GM21528 (cell line): ENCODE data around the gene MCRIP1.

Experiments used
- ATAC-seq: cut with Tn5 transposase; IDR thresholded peaks from one replicate; pipeline ENCODE4 v1.9.1; 2021; ENCODE audit warnings: mild to moderate bottlenecking, moderate library complexity; ENCODE audit not compliant: unreplicated experiment, low FRiP score

The MCRIP1 gene

DNA sequence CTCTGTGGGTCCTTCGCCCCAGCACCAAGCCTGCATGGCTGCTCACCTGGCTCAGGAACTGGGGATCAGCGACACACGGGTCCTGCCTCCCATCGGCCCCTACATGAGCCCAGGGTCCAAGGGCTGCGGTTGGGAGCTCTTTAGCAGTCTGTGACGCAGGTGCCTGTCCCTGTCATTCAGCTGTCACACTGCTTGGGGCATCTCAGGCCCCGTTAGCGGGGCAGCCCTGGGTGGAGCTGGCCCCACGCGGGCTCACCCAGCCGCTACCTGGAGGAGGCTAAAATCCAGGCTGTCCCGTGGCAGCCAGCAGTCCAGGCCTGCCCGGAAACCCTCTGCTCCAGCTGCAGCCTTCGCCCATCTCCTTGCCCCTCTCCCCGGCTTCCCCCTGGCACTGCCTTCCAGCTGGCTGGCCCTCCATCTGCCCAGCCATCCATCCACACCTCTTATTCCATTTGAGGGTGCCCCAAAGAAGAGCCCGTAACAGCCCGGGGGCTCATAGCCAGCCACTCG lies 25.8 kb downstream of the MCRIP1 start:
- ATAC-seq: no peak

DNA sequence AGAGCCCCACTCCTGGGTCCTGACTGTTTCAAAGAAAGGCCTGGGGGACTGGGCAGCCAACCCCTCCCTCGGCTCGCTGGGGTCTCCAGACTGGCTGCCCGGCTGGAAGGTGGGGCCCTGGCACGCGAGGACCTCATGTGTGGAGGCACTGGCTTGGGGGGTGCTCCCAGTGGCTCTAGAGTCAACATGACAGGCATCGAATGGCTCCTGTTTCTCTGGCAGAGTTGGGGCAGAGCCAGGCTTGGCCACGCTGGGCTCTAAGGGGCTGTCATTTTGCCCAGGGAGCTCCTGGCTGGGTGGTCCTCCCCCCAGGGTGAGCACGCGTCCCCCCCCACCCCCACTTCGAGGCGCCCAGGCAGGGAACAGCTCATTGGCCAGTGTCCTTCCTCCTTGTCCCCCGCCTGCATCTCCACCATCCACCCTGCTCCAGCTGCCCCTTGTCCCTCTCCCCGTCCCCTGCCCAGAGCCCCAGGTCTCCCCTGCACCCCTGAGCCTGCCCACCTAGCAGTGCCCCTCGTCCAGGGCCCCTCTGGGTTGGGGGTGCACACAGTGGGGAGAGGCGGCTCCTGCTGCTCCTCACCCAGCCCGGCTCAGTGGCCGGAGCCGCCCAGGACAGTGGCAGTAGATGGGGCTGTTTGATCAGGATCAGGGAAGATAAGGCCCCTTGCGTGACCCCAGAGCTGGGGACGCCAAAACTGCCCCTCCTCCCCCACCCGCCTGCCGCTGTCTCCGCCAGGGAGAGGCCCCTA lies 26.5 kb downstream of the MCRIP1 start:
- ATAC-seq: no peak

DNA sequence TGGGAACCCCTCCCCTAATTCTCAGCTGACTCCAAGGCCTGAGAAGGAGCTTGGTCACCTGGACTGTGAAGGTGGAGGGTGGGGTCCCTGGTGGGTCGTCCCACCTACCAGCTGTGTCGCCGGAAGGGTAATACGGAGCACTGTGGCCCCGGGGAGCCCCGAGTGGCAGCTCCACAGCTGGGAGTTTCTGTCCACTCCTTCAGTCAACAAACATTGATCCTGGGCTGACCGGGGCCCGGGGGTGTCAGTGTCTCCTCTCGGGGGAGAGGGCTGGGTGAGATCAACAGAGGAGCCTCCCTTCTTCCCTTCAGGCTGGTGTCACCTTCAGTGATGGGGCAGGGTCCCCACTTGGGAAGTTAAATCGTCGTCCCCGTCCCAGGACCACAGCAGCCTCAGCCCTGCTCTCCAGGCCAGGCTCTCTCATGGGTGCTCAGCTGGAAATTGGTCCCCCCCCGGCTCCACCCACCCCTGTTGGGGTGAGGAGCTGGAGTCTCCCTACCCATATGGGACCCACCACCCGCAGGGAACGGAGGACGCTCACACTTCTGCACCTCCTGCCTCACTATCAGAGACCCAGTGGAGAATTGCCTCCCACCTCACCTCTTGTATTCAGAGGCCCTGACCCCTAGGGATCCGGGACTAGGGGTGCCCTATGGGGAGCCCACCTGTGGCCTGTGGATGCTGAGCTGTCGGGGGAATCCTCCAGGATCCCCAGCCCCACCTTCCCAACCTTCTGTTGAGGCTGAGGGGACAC lies 27.2 kb downstream of the MCRIP1 start:
- no peak for ATAC-seq

DNA sequence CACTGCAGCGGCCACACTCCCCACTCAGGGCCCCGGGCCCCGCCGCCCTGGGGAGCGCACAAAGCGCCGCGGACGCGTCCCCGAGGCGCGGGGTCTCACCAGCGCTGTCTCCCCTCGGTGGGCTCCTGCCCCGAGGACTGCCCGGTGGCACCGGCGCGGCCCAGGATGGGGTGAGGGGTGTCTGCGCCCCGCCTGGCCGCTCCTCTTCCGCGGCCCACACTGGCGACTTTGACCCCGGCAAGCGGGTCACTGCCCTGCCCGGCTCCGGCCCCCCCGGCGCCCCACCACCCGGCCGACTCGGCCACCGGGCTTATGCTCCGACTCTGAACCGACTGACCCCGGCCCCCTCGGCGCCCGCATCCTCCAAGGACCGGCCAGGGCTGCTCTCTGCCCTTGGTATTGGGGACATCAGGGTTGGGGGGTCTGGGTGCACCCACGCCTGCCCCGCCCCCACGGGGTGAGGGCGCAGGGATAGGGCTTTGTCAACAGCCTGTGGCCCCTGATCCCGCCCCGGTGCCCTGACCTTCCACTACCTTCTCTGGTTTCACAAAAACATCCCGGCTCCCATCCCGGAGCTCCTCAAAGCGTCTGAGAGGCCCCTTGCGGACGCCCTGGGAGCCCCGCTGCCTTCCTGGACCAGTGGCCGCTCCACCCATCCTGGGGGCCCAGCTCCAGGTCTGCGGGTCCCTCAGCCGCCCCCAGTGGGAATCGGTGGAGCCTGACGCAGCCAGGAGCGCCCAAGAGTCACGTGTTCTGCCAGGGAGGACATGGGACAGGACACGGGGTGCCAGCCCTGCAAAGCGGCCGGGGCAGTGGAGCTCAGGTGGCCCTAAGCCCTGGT lies 28.3 kb downstream of the MCRIP1 start:
- ATAC-seq: no peak

DNA sequence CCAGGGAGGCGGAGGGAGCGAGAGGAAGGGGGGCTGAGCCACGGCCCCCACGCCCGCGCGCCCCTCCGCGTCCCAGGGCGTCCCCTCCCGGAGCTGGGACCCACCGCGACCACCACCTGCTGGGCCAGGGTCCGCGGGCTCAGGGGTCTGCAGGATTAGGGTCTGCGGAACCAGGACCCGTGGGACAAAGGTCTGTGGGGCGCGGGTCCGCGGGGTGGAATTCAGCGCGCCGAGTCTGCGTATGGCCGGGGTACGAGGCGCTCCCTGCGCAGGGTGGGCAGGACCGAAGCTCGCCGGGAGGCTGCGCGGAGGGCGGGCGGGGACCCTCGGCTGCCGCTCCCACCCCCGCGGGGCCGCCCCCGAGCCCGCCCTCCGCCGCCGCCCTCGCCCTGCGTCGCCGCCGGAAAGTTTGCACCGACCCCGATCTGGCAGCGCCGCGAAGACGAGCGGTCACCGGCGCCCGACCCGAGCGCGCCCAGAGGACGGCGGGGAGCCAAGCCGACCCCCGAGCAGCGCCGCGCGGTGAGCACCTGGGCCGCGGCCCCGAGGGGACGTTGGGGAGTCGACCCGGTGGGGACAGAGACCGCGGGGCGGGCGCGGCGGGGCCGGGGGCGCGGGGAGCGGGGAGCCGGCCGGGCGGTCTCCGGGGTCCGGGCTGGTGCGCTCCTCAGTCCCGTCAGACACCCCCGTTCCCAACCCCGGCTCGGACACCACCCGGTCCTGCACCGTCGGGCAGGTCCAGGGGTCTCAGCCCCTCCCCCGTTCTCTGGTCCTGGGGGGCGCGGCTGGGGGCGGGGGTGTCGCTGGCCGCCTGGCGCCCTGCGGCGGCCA lies 29.1 kb downstream of the MCRIP1 start, which contains the start of gene GCGR:
Gene GCGR, plus strand, starts transcription at position 423 of the 831 bp plus-strand sequence. CDS start 4,869 bp downstream, outside the sequence.
- ATAC-seq: no peak

DNA sequence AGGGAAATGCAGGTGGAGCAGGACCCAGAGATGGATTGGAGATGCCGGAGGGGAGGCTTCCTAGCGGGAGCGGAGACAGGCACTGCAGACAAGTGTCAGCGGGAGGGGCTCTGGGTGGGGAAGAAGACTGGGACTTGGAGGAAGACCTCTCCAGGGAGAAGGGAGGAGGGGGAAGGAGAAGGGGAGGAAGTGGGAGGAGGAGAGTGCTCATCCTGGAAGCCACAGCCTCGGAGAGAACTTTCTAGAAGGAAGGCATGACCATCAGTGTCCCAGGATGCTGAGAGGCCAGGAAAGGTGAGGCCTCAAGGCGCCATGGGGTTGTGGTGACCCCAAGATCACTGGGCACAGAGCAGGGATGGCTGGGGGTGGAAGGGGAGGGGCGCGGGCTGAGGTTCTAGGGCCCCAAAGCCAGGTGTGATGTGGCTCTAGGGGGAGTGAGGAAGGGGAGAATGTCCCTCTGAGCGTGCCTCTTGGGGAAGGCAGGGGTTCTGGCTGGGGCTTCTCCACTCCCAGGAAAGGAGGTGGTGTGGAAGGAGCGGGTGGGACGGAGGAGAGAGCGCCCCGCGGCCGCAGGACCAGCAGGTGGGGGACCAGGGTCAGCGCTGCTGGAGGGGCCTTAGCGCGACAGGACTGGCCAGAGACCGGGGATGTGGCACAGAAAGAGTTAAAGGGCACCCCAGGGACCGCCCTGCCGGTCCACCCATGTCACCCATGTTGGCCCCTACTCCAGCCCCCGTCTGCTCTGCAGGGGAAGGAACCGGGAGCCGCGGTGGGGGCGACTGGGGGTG lies 30.0 kb downstream of the MCRIP1 start:
- no peak for ATAC-seq

DNA sequence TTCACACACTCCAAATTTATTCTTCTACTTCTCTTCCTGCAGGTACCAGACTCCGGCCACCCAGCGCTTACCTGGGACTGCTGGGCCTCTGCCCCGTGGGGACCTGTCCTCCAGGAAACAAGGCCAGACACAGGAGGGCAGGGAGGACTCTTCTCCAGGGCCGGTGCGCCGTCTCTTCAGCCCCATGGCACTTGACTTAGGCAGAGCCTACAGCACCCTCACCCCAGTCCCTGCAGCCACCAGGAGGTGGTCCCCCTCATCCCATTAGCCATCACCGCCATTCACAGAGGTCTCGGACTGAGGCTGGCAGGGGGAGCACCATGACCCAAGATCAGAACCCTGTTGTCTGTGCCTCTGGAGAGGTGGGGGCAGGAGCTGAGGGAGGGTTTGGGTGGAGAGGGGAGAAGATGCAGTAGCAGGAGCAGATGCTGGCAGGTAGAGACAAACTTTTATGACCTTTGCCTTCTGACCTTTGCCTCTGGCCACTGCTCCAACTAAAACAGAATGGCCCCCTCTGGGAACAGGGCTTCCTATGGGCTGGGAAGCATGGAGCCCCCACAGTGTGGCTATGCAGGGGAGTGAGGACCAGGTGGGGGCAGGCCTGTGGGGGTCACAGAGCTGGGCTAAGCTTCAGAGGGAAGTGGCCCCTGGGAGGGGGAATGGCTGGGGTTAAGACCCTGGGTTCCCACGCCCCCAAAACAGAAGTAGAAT lies 30.9 kb downstream of the MCRIP1 start:
- ATAC-seq: no peak

DNA sequence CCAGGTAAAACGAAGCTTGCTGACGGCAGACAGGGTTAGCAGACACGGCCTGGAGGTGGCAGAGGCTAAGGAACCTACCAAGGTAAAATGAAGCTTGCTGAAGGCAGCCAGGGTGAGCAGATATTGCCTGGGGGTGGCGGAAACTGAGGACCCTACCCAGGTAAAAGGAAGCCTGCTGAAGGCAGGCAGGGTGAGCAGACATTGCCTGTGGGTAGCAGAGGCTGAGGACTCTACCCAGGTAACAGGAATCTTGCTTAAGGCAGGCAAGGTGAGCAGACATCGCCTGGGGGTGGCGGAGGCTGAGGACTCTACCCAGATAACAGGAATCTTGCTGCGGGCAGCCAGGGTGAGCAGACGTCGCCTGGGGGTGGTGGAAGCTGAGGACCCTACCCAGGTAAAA lies 31.8 kb downstream of the MCRIP1 start:
- no peak for ATAC-seq

DNA sequence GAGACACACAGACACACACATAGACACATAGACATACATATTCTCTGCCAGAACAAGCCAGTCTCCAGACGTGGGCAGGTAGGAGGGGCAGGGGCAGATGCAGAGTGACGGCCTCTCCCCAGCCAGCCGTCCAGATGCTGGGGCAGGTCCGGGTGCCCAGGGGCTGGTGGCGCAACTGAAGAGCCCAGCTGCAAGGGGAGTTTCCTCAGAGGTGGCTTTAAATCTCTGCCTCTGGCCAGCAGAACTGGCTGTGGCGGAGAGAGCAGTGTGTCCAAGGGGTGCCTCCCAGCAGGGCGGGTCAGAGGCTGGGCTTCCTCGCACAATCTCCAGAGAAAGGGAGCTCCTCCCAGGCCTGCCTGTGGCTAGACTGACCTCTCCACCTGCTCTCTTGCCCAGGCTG lies 38.6 kb downstream of the MCRIP1 start:
- no peak for ATAC-seq

DNA sequence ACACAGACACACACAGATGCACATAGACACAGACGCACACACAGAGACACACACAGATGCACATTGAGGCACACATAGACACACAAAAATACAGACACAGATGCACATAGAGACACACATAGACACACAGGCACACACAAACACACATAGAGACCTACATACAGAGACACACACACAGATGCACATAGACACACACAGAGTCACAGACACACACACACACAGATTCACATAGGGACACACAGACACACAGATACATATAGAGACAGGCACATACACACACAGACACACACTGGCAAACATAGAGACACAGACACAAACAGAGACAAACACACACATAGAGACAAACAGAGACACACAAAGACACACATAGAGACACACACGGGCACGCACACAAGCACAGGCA lies 39.0 kb downstream of the MCRIP1 start:
- ATAC-seq: no peak

DNA sequence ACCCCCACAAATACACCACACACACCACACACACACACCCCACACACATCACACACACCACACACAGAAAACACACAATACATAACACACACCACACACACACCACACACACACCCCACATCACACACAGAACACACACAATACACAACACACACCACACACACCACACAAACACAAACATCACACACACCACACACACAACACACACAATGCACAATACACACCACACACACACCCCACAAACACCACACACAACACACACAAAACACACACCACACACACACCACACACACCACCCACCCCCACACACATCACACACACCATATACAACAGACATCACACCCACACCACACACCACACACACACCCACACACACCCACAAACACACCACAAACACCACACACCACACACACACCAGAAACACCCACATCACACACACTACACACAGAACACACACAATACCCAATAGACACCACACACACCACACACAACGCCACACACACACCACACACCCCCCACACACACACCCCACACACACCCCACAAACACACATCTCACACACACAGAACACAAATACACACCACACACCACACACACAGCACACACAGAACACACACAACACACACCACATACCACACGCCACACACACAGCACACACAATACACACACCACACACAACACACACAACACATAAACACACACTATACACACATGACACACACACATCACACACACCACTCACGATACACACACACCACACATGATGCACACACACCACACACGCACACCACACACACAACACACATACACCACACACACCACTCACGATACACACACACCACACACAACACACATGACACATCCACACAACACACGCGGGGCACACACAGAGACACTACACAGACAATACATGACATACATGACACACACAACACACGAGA lies 40.1 kb downstream of the MCRIP1 start:
- ATAC-seq: no peak
